Vagina (tissue), 2 donors: ENCODE results near the gene FKBP7. TPM values are rescaled to one million over a fixed set of nuclear protein-coding genes. Genes with fewer than 3 reads are reported as not detected.
A peak's percentile ranks its signal among the peaks of the same experiment; 100 is the strongest.

Experiments
- DNase-seq, 2 donors: peaks; one replicate each; pipeline ENCODE4 v3.0.0-alpha.2; 2017; ENCODE audit errors: extremely low spot score in 2 of 2
- H3K27ac ChIP-seq: fragments of 200-600 bp; sonication (generic); one replicate; pipeline ENCODE4 v1.5.1; 2019
- H3K27me3 ChIP-seq: fragments of 200-600 bp; sonication (generic); one replicate; pipeline ENCODE4 v1.5.1; 2019
- H3K36me3 ChIP-seq, 2 donors: fragments of 200-600 bp; sonication (generic); one replicate each; pipeline ENCODE4 v1.5.1; 2017 to 2019
- H3K4me1 ChIP-seq: fragments of 200-600 bp; sonication (generic); one replicate; pipeline ENCODE4 v1.5.1; 2019
- H3K4me3 ChIP-seq, 2 donors: fragments of 200-600 bp; sonication (generic); 1 replicate in 1 of 2; 2 replicates in 1 of 2; pipeline ENCODE4 v1.5.1; 2016 to 2019
- H3K9me3 ChIP-seq: fragments of 200-600 bp; sonication (generic); one replicate; pipeline ENCODE4 v1.5.1; 2019
- CTCF ChIP-seq, 3 experiments: fragments of 450-650 bp in 2 of 3; fragments of 200-600 bp in 1 of 3; sonication (generic) in 1 of 3; IDR thresholded peaks; one replicate each; pipeline ENCODE4 v1.5.1; 2017 to 2019; ENCODE audit warnings: antibody characterized with exemption in 3 of 3, mild to moderate bottlenecking in 2 of 3, moderate library complexity in 2 of 3
- POLR2A ChIP-seq, 2 donors: fragments of 450-650 bp; IDR thresholded peaks; one replicate each; pipeline ENCODE4 v1.6.1; 2017; ENCODE audit warnings: antibody characterized with exemption in 2 of 2, mild to moderate bottlenecking in 2 of 2, moderate library complexity in 2 of 2
- POLR2AphosphoS5 ChIP-seq, 2 donors: sonication (generic); formaldehyde crosslinking; IDR thresholded peaks; one replicate each; pipeline ENCODE4 v1.9.0; 2017; ENCODE audit warnings: antibody characterized with exemption in 2 of 2, mild to moderate bottlenecking in 2 of 2, low read depth in 1 of 2; ENCODE audit not compliant: insufficient read depth in 1 of 2
- intact Hi-C: fragments of 100-400 bp; cut with DNase I; formaldehyde crosslinking; loops from one replicate; pipeline ENCODE4 v1.15.1; 2023
- total RNA-seq: library from RNA; depleted of rRNA; stranded (reverse); fragments of >200 nt; gene quantifications from one replicate; pipeline ENCODE4 v1.2.3, GENCODE V29; 2016

The FKBP7 gene
- total RNA-seq, 1 donor from 2014 or later, result 30.9 TPM

DNA sequence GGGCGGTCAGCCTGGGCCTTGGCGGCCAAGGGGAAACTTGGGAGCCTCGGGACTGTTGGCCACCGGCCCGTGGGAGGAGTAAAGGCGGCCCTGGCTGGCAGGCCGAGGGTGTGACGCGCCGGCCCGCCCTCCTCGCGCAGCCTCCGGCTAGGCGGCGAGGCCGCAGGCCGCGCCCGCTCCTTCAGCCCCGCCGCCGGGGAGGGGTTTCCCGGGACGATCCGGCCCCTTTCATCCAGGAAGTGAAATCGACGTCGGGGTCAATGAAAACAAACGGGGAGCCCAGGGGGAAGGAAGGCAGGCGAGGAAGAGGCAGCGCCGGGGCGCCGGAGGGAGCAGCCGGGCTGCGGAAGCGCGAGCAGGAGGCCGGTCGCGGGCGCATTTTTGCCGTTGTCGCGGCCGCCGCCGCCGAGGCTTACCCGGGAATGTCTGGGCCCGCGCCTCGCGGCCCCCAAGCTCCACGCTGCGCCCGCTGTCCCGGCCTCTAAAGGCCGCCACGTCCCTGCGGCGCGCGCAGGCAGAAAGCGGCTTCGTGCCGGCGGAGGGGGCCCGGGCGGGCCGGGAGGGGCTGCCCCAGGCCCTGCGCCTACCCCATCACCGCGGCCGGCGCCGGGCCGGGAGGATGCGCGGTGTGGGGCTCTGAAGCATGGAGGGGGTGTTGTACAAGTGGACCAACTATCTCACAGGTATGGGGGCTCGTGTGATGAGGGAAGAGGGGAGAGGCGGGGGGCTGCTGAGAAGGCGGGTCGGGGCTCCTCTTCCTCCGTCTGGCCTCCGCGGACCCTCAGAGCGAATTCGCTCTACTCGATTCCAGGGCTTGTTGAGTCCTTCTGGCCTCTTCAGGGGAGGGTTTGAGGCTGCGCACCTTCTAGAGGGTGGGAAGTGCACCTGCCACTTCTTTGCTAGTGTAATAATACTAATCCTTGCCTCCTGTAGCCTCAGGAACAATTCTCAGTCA is 2.1 kb upstream of the FKBP7 start, which contains the start of gene PLEKHA3:
Gene PLEKHA3, plus strand, starts transcription at position 231 of the 955 bp plus-strand sequence. Its CDS starts 413 bp downstream, at position 644.
- Histone ChIP-seq H3K9me3 (no peaks in the 10 kb centered on the region), H3K4me3 (peak within 1 kb of the TSS; percentile 78 to 84), H3K27ac (peak within 1 kb of the TSS; percentile 96), H3K4me1 (peaks cover 67% of the 10 kb centered on the region), H3K27me3 (no peaks in the 10 kb centered on the region), H3K36me3 (no peaks in the 10 kb centered on the region)
- intact Hi-C loops, result loop anchor here (1.0 kb wide), 1 partner anchor 29 kb away; the partner anchor contains the start of genes PJVK and PRKRA
- TF ChIP-seq POLR2A (IDR thresholded peaks at IDR 0.05) (peak; percentile 19 to 64), CTCF (IDR thresholded peaks at IDR 0.05) (no peak), POLR2AphosphoS5 (IDR thresholded peaks at IDR 0.05; ENCODE audit: insufficient read depth in 1 of 2, low read depth in 1 of 2) (peak; percentile 61 to 82)
- peak in 1 of 2 donors; percentile 96 for DNase-seq

GRCh38 chr2:178479758-178480226 is 1.4 kb upstream of the FKBP7 start:
- Histone ChIP-seq H3K36me3 (no peaks in the 10 kb centered on the region), H3K27ac (peak overlapping the region; percentile 96), H3K27me3 (no peaks in the 10 kb centered on the region), H3K9me3 (no peaks in the 10 kb centered on the region), H3K4me1 (peaks cover 64% of the 10 kb centered on the region), H3K4me3 (peak overlapping the region; percentile 78 to 84)
- no peak for DNase-seq
- TF ChIP-seq POLR2AphosphoS5 (IDR thresholded peaks at IDR 0.05; ENCODE audit: insufficient read depth in 1 of 2, low read depth in 1 of 2), result peak in 1 of 2 donors; percentile 78
- TF ChIP-seq CTCF (IDR thresholded peaks at IDR 0.05), result no peak
- TF ChIP-seq POLR2A (IDR thresholded peaks at IDR 0.05), result no peak
- intact Hi-C loops, result loop anchor here (1.0 kb wide), 1 partner anchor 28 kb away; the partner anchor contains the start of genes PJVK and PRKRA

DNA sequence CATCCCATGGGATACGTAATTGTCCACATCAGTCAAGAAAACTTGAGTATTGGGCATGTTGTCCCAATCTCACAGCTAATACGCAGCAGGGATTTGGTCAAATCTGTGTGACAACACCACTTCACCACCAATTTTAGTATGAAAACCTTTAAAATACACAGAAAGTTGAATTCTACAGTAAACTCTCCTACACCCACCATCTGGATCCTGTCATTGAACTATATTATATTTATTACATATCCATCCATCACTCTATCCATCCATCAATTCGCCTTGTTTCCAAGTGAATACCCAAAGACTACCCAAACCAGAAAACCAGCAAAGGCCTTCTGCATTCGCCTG is 846 bp upstream of the FKBP7 start:
- no peaks in the 10 kb centered on the region for H3K27me3 ChIP-seq
- peaks cover 59% of the 10 kb centered on the region for H3K4me1 ChIP-seq
- intact Hi-C loops, result no loop called here
- peak overlapping the region; percentile 96 for H3K27ac ChIP-seq
- no peaks in the 10 kb centered on the region for H3K36me3 ChIP-seq
- H3K9me3 ChIP-seq, result no peaks in the 10 kb centered on the region
- DNase-seq, result no peak
- TF ChIP-seq POLR2A (IDR thresholded peaks at IDR 0.05) (no peak), CTCF (IDR thresholded peaks at IDR 0.05) (peak in 1 of 3 experiments; percentile 5)
- H3K4me3 ChIP-seq, result peak overlapping the region; percentile 55 to 59

DNA sequence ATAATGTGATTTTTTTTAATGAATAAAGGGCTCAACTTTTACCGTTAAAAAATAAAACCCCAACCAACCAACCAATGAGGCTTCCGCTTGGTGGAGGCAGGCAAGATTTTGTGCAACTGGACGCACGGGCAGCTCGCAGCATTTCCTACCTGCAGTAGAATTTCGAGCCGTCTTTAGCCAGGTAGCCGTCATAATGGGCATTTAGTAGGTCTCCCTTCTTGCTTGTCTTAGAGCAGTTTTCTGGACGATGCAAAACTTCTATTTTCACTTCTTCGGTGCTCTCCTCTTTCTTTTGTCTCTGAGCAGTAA is 316 bp downstream of the FKBP7 start:
- H3K27ac ChIP-seq, result peak overlapping the region; percentile 96
- H3K27me3 ChIP-seq, result no peaks in the 10 kb centered on the region
- intact Hi-C loops, result no loop called here
- H3K36me3 ChIP-seq, result no peaks in the 10 kb centered on the region
- peak overlapping the region; percentile 55 to 59 for H3K4me3 ChIP-seq
- TF ChIP-seq CTCF (IDR thresholded peaks at IDR 0.05) (no peak), POLR2AphosphoS5 (IDR thresholded peaks at IDR 0.05; ENCODE audit: insufficient read depth in 1 of 2, low read depth in 1 of 2) (no peak), POLR2A (IDR thresholded peaks at IDR 0.05) (no peak)
- H3K9me3 ChIP-seq, result no peaks in the 10 kb centered on the region
- H3K4me1 ChIP-seq, result peaks cover 55% of the 10 kb centered on the region
- no peak for DNase-seq
